Measurements from ENCODE around the gene ALX4. TPM values are rescaled to one million over a fixed set of nuclear protein-coding genes. Genes with fewer than 3 reads are reported as not detected.

Gene ALX4
- total and polyA plus RNA-seq, 2 donors (not counting 3 experiments of a cell fraction or from before 2014, with no cell fraction given): not detected

GRCh38 chr11:44270403-44271273 is 39.3 kb downstream of the ALX4 start:
- H3K9ac ChIP-seq (replicated peaks; ENCODE audit: extremely low read depth, insufficient read depth, low read length): peak overlapping the region; percentile 55
- no peaks in the 10 kb centered on the region for H3K27me3 ChIP-seq (ENCODE audit: control insufficient read depth in 2 of 2, insufficient read depth in 2 of 2, low read length in 2 of 2)
- H3K9me3 ChIP-seq (replicated peaks; ENCODE audit: control insufficient read depth, insufficient read depth, low read length): no peaks in the 10 kb centered on the region
- intact Hi-C loops (cut with micrococcal nuclease): no loop called here
- no TSS peak for BruUV-seq (replicated peaks)
- peak overlapping the region; percentile 87 for H3K27ac ChIP-seq (ENCODE audit: insufficient read depth, low read depth, low read length)
- FAIRE-seq: no peak
- no peak for TF ChIP-seq POLR2AphosphoS5 (IDR thresholded peaks at IDR 0.05; ENCODE audit: insufficient read depth, low read depth, low read length)
- no peak for TF ChIP-seq CTCF (IDR thresholded peaks at IDR 0.05; ENCODE audit: extremely low read depth in 1 of 2, insufficient read depth in 1 of 2, low read depth in 1 of 2, low read length in 2 of 2)
- no peak for TF ChIP-seq MAX (IDR thresholded peaks at IDR 0.05; ENCODE audit: insufficient read depth, insufficient read length)
- no peak for TF ChIP-seq EZH2 (IDR thresholded peaks at IDR 0.05; ENCODE audit: borderline replicate concordance, low read depth, low read length, severe bottlenecking)
- TF ChIP-seq MYC (IDR thresholded peaks at IDR 0.05; ENCODE audit: low read depth, low read length): no peak
- TF ChIP-seq JUN (IDR thresholded peaks at IDR 0.05; ENCODE audit: borderline replicate concordance, insufficient read depth, insufficient read length, low read depth): no peak
- TF ChIP-seq FOS (IDR thresholded peaks at IDR 0.05; ENCODE audit: borderline replicate concordance, insufficient read depth, low read length): no peak
- no peak for TF ChIP-seq POLR2A (IDR thresholded peaks at IDR 0.05; ENCODE audit: low read depth, low read length)
- TF ChIP-seq GATA2 (IDR thresholded peaks at IDR 0.05; ENCODE audit: insufficient read depth, insufficient read length, low read depth, low read length): no peak
- ChIA-PET CTCF (interaction anchor here (1.0 to 2.9 kb wide), 4 partner anchors 9 to 50 kb away, joined by 3 to 20 read pairs (median 9); no protein-coding TSS in a partner anchor), POLR2A (no interaction called here)
- no peak for DNase-seq (ENCODE audit: low read depth, low spot score)
- H3K79me2 ChIP-seq (ENCODE audit: control insufficient read depth, insufficient read depth, low read length): no peaks in the 10 kb centered on the region
- H4K20me1 ChIP-seq (replicated peaks; ENCODE audit: control insufficient read depth, extremely low read depth, insufficient read depth, low read length): no peaks in the 10 kb centered on the region
- peaks cover 20% of the 10 kb centered on the region for H3K4me1 ChIP-seq (ENCODE audit: control insufficient read depth, extremely low read depth, insufficient read depth, low read length)
- dilution Hi-C loops (cut with MboI; ENCODE audit: extremely low pct_ligation_motif_present, low sequenced_read_pairs): no loop called here
- no peak overlapping the region for H3K4me3 ChIP-seq (replicated peaks in 1 of 3; ENCODE audit: insufficient read depth in 1 of 3, low read depth in 1 of 3, low read length in 3 of 3)
- H2AFZ ChIP-seq (ENCODE audit: low read depth, low read length): peak overlapping the region; percentile 98
- H3K9me1 ChIP-seq (replicated peaks; ENCODE audit: control insufficient read depth, extremely low read depth, insufficient read depth, low read length): no peaks in the 10 kb centered on the region
- no peaks in the 10 kb centered on the region for H3K36me3 ChIP-seq (ENCODE audit: control insufficient read depth in 2 of 2, extremely low read depth in 1 of 2, insufficient read depth in 2 of 2, low read length in 2 of 2)
- H3K4me2 ChIP-seq (ENCODE audit: insufficient read depth, low read length): peak overlapping the region; percentile 49

Measured in endothelial cell of umbilical vein (primary cell).